GM18505 (cell line): Measurements from ENCODE around the gene CNTNAP2.
"Not testable (repeated sequence)": the region's sequence is repeated elsewhere in the genome, so short reads cannot be mapped to it uniquely, and the experiment has no call there.

Source experiments
- ATAC-seq: cut with Tn5 transposase; IDR thresholded peaks from one replicate; pipeline ENCODE4 v1.9.1; 2021; ENCODE audit not compliant: unreplicated experiment
- POLR2A ChIP-seq: IDR thresholded peaks from 4 replicates; pipeline ENCODE4 v1.6.1; 2011; ENCODE audit warnings: borderline replicate concordance; ENCODE audit not compliant: insufficient read depth, insufficient read length; ENCODE audit errors: extremely low read depth

CNTNAP2 gene

DNA sequence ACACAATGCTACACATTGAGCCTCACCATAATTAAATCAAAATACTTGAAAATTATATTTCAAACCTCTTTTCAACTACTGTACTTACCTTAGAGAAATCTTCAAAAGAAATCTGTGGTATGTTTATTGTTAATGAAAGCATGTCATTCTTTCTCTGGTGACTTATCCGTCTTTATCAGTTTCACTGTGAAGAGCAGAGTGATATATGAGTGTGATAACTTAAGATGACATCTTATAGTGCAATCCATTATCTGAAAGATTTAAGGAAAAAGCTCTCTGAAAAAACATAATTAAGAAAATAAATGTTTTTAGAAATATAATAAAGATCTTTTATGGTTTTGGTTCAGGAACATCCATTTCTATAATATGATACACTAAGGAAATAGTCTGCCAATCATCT is 1562.3 kb downstream of the CNTNAP2 start:
- ATAC-seq = no peak
- no peak for TF ChIP-seq POLR2A

GRCh38 chr7:147681530-147681929 is 1564.9 kb downstream of the CNTNAP2 start:
- no peak for ATAC-seq
- TF ChIP-seq POLR2A = no peak

GRCh38 chr7:147700702-147701101 is 1584.1 kb downstream of the CNTNAP2 start:
- ATAC-seq = no peak
- TF ChIP-seq POLR2A = no peak

GRCh38 chr7:147707926-147708325 is 1591.3 kb downstream of the CNTNAP2 start:
- ATAC-seq = no peak

GRCh38 chr7:147708871-147709270 is 1592.3 kb downstream of the CNTNAP2 start:
- ATAC-seq = no peak
- TF ChIP-seq POLR2A = no peak

More at GRCh38 chr7:147707926-147708325, 1591.3 kb downstream of the CNTNAP2 start:
- no peak for TF ChIP-seq POLR2A

DNA sequence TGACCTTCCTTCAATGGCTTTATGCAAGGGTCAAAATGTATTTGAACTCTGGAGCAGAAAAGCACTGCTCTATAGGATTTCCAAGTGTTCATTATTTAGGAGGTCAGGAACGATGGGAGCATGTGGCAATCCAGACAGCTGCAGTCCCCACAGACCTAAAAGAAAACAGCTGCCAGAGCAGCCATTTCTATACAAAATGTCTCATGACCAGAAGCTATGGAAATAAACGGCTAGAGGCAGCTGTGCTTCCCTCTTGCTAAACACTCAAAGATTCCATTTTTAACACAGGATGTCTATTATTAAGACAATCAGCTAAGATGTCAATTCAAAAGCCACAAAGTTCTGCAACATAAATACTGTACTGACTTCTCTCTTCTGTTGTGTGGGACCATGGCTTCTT is 1594.8 kb downstream of the CNTNAP2 start:
- no peak for TF ChIP-seq POLR2A
- ATAC-seq = no peak

DNA sequence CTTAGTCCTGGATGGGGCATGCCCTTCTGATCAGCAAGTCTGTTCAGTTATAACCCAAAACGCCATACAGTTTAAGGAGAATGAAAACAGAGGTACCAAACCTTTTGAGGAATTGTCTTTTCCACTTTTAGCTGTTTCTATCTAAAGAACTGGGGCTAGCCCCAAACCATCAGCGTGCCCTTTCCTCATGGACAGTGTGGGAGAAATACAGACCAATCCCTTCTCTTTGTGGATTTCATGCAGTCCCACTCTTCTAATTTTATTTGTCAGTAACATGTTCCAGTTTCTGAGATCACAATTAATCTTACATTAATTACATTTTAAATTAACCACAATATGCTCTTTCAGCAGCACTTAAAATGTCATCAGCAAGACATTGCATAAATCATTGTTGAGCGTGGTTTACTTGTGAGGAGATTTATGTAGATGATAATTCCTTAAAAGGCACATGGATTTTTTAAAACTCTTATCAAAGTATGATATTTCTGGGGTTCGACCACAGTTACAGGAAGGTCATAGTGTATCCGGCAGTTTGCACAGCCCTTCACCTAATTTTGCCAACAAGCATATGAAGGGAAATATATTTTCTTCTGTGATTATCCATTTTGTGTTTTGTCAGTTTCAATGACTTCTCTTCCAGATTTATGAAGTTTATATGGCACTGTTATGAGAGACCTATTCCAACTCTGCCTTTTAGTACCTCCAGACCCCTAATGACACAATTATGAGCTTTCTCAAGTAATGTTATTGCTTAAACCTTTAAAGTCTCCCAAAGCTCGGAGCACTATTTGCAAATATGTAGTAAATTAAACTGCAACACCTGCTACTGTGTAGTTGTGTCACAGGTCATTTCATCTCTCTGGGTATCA is 1605.6 kb downstream of the CNTNAP2 start:
- TF ChIP-seq POLR2A = no peak
- no peak for ATAC-seq

- TF ChIP-seq POLR2A = no peak
- no peak for ATAC-seq
Measured at GRCh38 chr7:147723536-147723935, 1606.9 kb downstream of the CNTNAP2 start.

DNA sequence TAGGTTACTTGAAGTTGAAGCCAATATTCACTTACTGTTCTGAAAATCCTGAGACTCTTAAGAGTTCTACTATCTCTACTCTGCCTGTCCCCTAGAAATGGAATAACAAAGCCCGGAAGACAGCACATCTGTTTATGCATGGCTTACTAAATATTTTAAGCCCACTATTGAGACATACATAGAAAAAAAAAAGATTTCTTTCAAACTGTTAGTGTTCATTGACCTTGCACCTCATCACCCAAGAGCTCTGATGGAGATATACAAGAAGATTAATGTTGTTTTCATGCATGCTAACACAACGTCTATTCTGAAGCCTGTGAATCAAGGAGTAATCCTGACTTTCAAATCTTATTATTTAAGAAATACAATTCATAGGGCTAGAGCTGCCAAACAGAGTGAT is 1614.7 kb downstream of the CNTNAP2 start:
- TF ChIP-seq POLR2A = no peak
- ATAC-seq = no peak

DNA sequence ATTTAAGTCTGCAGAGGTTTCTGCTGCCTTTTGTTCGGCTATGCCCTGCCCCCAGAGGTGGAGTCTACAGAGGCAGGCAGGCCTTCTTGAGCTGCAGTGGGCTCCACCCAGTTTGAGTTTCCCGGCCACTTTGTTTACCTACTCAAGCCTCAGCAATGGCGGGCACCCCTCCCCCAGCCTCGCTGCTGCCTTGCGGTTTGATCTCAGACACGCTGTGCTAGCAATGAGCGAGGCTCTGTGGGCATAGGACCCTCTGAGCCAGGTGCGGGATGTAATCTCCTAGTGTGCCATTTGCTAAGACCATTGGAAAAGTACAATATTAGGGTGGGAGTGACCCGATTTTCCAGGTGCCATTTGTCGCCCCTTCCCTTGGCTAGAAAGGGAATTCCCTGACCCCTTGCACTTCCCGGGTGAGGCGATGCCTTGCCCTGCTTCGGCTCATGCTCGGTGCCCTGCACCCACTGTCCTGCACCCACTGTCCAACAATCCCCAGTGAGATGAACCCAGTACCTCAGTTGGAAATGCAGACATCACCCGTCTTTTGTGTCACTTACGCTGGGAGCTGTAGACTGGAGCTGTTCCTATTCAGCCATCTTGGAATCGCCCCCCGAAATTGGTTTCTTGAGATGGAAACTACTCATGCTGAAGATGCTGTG is 1621.1 kb downstream of the CNTNAP2 start:
- ATAC-seq = not testable (repeated sequence)

- no peak for TF ChIP-seq POLR2A
- ATAC-seq = no peak
Measured at GRCh38 chr7:147742301-147742700, 1625.7 kb downstream of the CNTNAP2 start.

GRCh38 chr7:147756300-147756699 is 1639.7 kb downstream of the CNTNAP2 start:
- TF ChIP-seq POLR2A = no peak
- no peak for ATAC-seq

- TF ChIP-seq POLR2A = no peak
- ATAC-seq = no peak
Measured at GRCh38 chr7:147759327-147759943, 1642.8 kb downstream of the CNTNAP2 start.

- TF ChIP-seq POLR2A = no peak
- no peak for ATAC-seq
Measured at GRCh38 chr7:147765301-147765700, 1648.7 kb downstream of the CNTNAP2 start.

DNA sequence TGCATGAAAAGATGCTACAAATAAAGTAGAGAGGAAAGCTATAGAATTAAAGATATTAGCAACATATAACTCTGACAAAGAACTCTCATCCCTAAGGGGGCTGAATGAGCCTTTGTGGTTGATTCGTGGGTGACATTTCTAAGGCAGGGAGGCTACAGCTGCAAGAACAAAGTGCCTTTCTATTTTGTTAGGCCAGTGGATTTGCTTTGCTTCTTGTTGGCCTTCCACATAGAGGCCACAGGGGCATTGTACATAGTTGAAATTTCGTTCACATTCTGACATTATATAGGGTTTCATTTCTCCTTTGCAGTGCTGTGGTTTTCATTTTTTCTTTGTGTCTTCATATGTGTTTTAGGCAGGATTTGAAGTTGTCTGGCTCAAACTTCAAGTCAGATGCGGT is 1654.7 kb downstream of the CNTNAP2 start:
- ATAC-seq = no peak
- no peak for TF ChIP-seq POLR2A

GRCh38 chr7:147774461-147774860 is 1657.9 kb downstream of the CNTNAP2 start:
- ATAC-seq = no peak
- TF ChIP-seq POLR2A = no peak
